ENCODE measurements around the gene TMEM63B. TPM values are rescaled to one million over a fixed set of nuclear protein-coding genes. Genes with fewer than 3 reads are reported as not detected.

Gene TMEM63B
- total and polyA plus RNA-seq, 2 of the 8 experiments (the other 6 are each of a cell fraction or from before 2014, with no cell fraction given): 61.1 to 96.8 TPM

- peaks cover 33 to 74% of the 10 kb centered on the region in 2 experiments for H3K79me2 ChIP-seq (ENCODE audit: control insufficient read depth in 1 of 2, insufficient read depth in 2 of 2, low read length in 2 of 2)
Measured at GRCh38 chr6:44117397-44118128, 9.8 kb upstream of the TMEM63B start.

More at GRCh38 chr6:44117397-44118128, 9.8 kb upstream of the TMEM63B start:
- Histone ChIP-seq H4K20me1 (replicated peaks in 1 of 2; ENCODE audit: control insufficient read depth in 1 of 2, insufficient read depth in 2 of 2, low read length in 2 of 2) (peaks cover 20 to 23% of the 10 kb centered on the region in 2 experiments), H4K8ac (ENCODE audit: extremely low read depth, insufficient read depth, low read length) (no peak overlapping the region), H3K23me2 (ENCODE audit: low read depth, low read length) (no peaks in the 10 kb centered on the region), H2BK20ac (ENCODE audit: low read length) (no peak overlapping the region), H4K5ac (ENCODE audit: insufficient read length, low read depth, low read length) (no peak overlapping the region), H2BK12ac (ENCODE audit: low read depth, low read length) (no peak overlapping the region), H4K91ac (replicated peaks; ENCODE audit: insufficient read length, low read length) (no peak overlapping the region), H3K14ac (ENCODE audit: insufficient read length) (no peak overlapping the region), H3K4me1 (replicated peaks in 1 of 4; ENCODE audit: control insufficient read depth in 3 of 4, insufficient read depth in 4 of 4, low read length in 3 of 4) (peaks cover 0 to 7% (median 2%) of the 10 kb centered on the region in 4 experiments; a peak in 3 of 7 replicates), H2AFZ (ENCODE audit: low read length) (no peak overlapping the region), H2BK5ac (ENCODE audit: low read depth, low read length) (no peak overlapping the region), H3K27me3 (replicated peaks in 1 of 4; ENCODE audit: control insufficient read depth in 3 of 4, extremely low read depth in 1 of 4, insufficient read depth in 3 of 4, low read length in 3 of 4) (no peaks in the 10 kb centered on the region), H3K4me3 (ENCODE audit: extremely low read depth in 1 of 4, insufficient read depth in 2 of 4, low read depth in 3 of 4, low read length in 4 of 4) (no peak overlapping the region), H3K4ac (replicated peaks; ENCODE audit: insufficient read length, low read depth, low read length) (no peak overlapping the region), H2BK15ac (ENCODE audit: low read length) (no peak overlapping the region), H3K9me3 (ENCODE audit: insufficient read depth in 2 of 2, low read depth in 1 of 2, low read length in 1 of 2) (no peaks in the 10 kb centered on the region), H3K36me3 (ENCODE audit: control insufficient read depth in 2 of 4, insufficient read depth in 4 of 4, low read length in 3 of 4) (peaks cover 5 to 22% (median 11%) of the 10 kb centered on the region in 4 experiments; a peak in 7 of 8 replicates), H3K27ac (ENCODE audit: low read depth, low read length) (peak overlapping the region; percentile 39; the same call in 1 of the 2 replicates), H3K4me2 (ENCODE audit: insufficient read depth in 1 of 2, low read depth in 2 of 2, low read length in 2 of 2) (no peak overlapping the region), H3K9ac (replicated peaks in 1 of 4; ENCODE audit: extremely low read depth in 1 of 4, low read depth in 3 of 4, low read length in 3 of 4) (no peak overlapping the region), H3K18ac (ENCODE audit: extremely low read depth, low read length) (no peak overlapping the region), H2AK5ac (ENCODE audit: low read depth, low read length) (no peak overlapping the region), H3K56ac (replicated peaks; ENCODE audit: insufficient read length, low read depth, low read length) (no peak overlapping the region), H3K23ac (ENCODE audit: insufficient read length) (no peak overlapping the region), H3K79me1 (ENCODE audit: low read depth, low read length) (peaks cover 13% of the 10 kb centered on the region), H2BK120ac (replicated peaks; ENCODE audit: low read depth, low read length) (no peak overlapping the region)
- no peak for TF ChIP-seq ATF2 (IDR thresholded peaks at IDR 0.05; ENCODE audit: low read length)
- TF ChIP-seq RBBP5 (IDR thresholded peaks at IDR 0.05; ENCODE audit: borderline replicate concordance, low read depth, low read length): no peak
- TF ChIP-seq CTBP2 (IDR thresholded peaks at IDR 0.05; ENCODE audit: borderline replicate concordance, insufficient read depth, insufficient read length, low read length): no peak
- no peak for TF ChIP-seq NANOG (IDR thresholded peaks at IDR 0.05; ENCODE audit: insufficient read depth, low read depth, low read length, poor library complexity, severe bottlenecking)
- no peak for TF ChIP-seq PHF8 (conservative IDR thresholded peaks at IDR 0.05; ENCODE audit: low read depth, low read length)
- DNase-seq (ENCODE audit: low read depth in 1 of 2, low spot score in 2 of 2) (no peak), FAIRE-seq (no peak)
- ChIA-PET CTCF (ENCODE audit: partially characterized antibody) (interaction anchor here (0.6 to 22.5 kb wide), 10 partner anchors 16 to 247 kb away, joined by 3 to 255 read pairs (median 3); partner anchors contain the start of gene AARS2), POLR2A (ENCODE audit: partially characterized antibody) (interaction anchor here (0.6 to 1.8 kb wide), 7 partner anchors 9 to 947 kb away, joined by 3 to 5 read pairs (median 3); partner anchors contain the start of genes GTPBP2 and HSP90AB1)
- 99% methylated on average over 6 of the region's 6 CpGs; no CpG with 5 or more reads in 1 of the 2 experiments for WGBS, 2 experiments (ENCODE audit: extremely low coverage in 1 of 2, insufficient coverage in 1 of 2, insufficient read length in 1 of 2, insufficient replicate concordance in 2 of 2, low coverage in 1 of 2, low lambda C conversion rate in 2 of 2, missing lambda C conversion rate in 1 of 2)

Measured in H1 (cell line).